Endothelial cell of umbilical vein (primary cell): ENCODE measurements around the gene PLA2R1.
A peak's percentile ranks its signal among the peaks of the same experiment; 100 is the strongest.

ENCODE experiments used
- CTCF ChIP-seq, 2 donors: IDR thresholded peaks; 1 replicate in 1 of 2; 2 replicates in 1 of 2; pipeline ENCODE4 v1.5.1; 2011; ENCODE audit warnings: low read length in 2 of 2, mild to moderate bottlenecking in 2 of 2, moderate library complexity in 2 of 2, control low read depth in 1 of 2, inconsistent platforms in 1 of 2, low read depth in 1 of 2; ENCODE audit not compliant: insufficient read depth in 1 of 2; ENCODE audit errors: extremely low read depth in 1 of 2
- EZH2 ChIP-seq: IDR thresholded peaks from 2 replicates; pipeline ENCODE4 v1.6.1; 2012; ENCODE audit warnings: borderline replicate concordance, low read depth, mild to moderate bottlenecking, moderate library complexity, low read length, inconsistent platforms; ENCODE audit not compliant: severe bottlenecking
- FOS ChIP-seq: IDR thresholded peaks from 2 replicates; pipeline ENCODE4 v1.6.1; 2011; ENCODE audit warnings: mild to moderate bottlenecking, low read length, moderate library complexity, borderline replicate concordance; ENCODE audit not compliant: insufficient read depth
- JUN ChIP-seq: IDR thresholded peaks from 2 replicates; pipeline ENCODE4 v1.6.1; 2011; ENCODE audit warnings: borderline replicate concordance, low read depth; ENCODE audit not compliant: insufficient read length, insufficient read depth
- MAX ChIP-seq: IDR thresholded peaks from 2 replicates; pipeline ENCODE4 v1.6.1; 2011; ENCODE audit not compliant: insufficient read depth, insufficient read length
- POLR2A ChIP-seq: IDR thresholded peaks from 2 replicates; pipeline ENCODE4 v1.6.1; 2012; ENCODE audit warnings: low read depth, mild to moderate bottlenecking, control low read depth, low read length
- POLR2AphosphoS5 ChIP-seq: IDR thresholded peaks from 2 replicates; pipeline ENCODE4 v1.6.1; 2012; ENCODE audit warnings: low read depth, mild to moderate bottlenecking, control low read depth, low read length, moderate library complexity; ENCODE audit not compliant: insufficient read depth

DNA sequence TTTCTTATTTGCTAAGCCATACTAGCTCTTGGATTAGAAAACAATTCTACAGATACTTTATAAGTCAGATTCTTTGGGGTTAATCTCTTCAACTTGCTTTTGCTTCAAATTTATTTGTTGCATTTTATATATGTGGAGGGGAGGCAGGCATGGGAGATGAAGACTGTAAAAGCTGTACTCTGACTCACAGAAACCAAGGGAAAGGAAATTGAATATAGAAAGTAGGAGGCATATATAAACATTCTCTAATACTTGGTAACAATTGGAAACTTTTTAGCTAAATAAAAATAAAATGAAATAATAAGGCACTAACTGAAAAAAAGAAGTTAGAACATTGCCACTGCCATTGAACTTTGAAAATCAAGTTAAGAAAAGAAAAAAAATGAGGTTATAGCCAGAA, 21.3 kb downstream of the PLA2R1 start:
- no peak for TF ChIP-seq CTCF (IDR thresholded peaks at IDR 0.05; ENCODE audit: extremely low read depth in 1 of 2, insufficient read depth in 1 of 2, low read depth in 1 of 2, low read length in 2 of 2)
- TF ChIP-seq POLR2A: no peak
- TF ChIP-seq JUN: no peak
- no peak for TF ChIP-seq POLR2AphosphoS5
- no peak for TF ChIP-seq EZH2
- no peak for TF ChIP-seq MAX
- peak; percentile 31 for TF ChIP-seq FOS
